Muscle of arm (tissue), 14 donors: ENCODE data around the gene MXI1. TPM values are rescaled to one million over a fixed set of nuclear protein-coding genes. Genes with fewer than 3 reads are reported as not detected.
A peak's percentile ranks its signal among the peaks of the same experiment; 100 is the strongest.

Experiments
- DNase-seq: peaks from one replicate; pipeline ENCODE4 v3.0.0-alpha.2; 2013
- long read RNA-seq, 11 donors: transcript quantifications; one replicate each; lab custom pipeline, GENCODE V29; 2026
- polyA plus RNA-seq, 12 donors: library from polyadenylated mRNA; unstranded; fragments of 120-200 nt; gene quantifications; one replicate each; pipeline ENCODE4 v1.2.1, GENCODE V29; 2013; ENCODE audit not compliant: insufficient read length in 12 of 12

The MXI1 gene
- 10 to 100 TPM in 11 of 12 donors, not detected in 1; 22.7 to 58.0 (median 25.1) TPM for polyA plus RNA-seq
- long read RNA-seq, donor 1, transcript MXI1-202 (6 exons, 3,470 nt) = major isoform, 5 of 44 reads
- long read RNA-seq, donor 1, partial matches to known transcripts = 28 of 44 reads
- long read RNA-seq, donor 1, other reads (novel, unspliced or antisense) = 9 of 44 reads
- long read RNA-seq, donor 2, transcript MXI1-201 (6 exons, 2,424 nt) = major isoform, 6 of 44 reads
- long read RNA-seq, donor 2, partial matches to known transcripts = 36 of 44 reads
- long read RNA-seq, donor 2, other reads (novel, unspliced or antisense) = 0 of 44 reads
- long read RNA-seq, donor 3, partial matches to known transcripts = 0 of 4 reads
- long read RNA-seq, donor 3, other reads (novel, unspliced or antisense) = 0 of 4 reads
- long read RNA-seq, donor 4, partial matches to known transcripts = 0 of 5 reads
- long read RNA-seq, donor 4, other reads (novel, unspliced or antisense) = 0 of 5 reads
- long read RNA-seq, donor 5 = 0 reads
- long read RNA-seq, donor 6, partial matches to known transcripts = 0 of 1 reads
- long read RNA-seq, donor 6, other reads (novel, unspliced or antisense) = 0 of 1 reads
- long read RNA-seq, donor 7, partial matches to known transcripts = 0 of 4 reads
- long read RNA-seq, donor 7, other reads (novel, unspliced or antisense) = 0 of 4 reads
- long read RNA-seq, donor 8, partial matches to known transcripts = 0 of 3 reads
- long read RNA-seq, donor 8, other reads (novel, unspliced or antisense) = 0 of 3 reads
- long read RNA-seq, donor 9, partial matches to known transcripts = 0 of 1 reads
- long read RNA-seq, donor 9, other reads (novel, unspliced or antisense) = 0 of 1 reads
- long read RNA-seq, donor 10, partial matches to known transcripts = 0 of 4 reads
- long read RNA-seq, donor 10, other reads (novel, unspliced or antisense) = 0 of 4 reads
- long read RNA-seq, donor 11, partial matches to known transcripts = 0 of 3 reads
- long read RNA-seq, donor 11, other reads (novel, unspliced or antisense) = 0 of 3 reads

- peak; percentile 73 for DNase-seq
Measured at GRCh38 chr10:110207011-110207804, at the start of gene MXI1. MXI1 (plus strand) TSS chr10:110207605; CDS start chr10:110207809, 204 bp downstream.

DNA sequence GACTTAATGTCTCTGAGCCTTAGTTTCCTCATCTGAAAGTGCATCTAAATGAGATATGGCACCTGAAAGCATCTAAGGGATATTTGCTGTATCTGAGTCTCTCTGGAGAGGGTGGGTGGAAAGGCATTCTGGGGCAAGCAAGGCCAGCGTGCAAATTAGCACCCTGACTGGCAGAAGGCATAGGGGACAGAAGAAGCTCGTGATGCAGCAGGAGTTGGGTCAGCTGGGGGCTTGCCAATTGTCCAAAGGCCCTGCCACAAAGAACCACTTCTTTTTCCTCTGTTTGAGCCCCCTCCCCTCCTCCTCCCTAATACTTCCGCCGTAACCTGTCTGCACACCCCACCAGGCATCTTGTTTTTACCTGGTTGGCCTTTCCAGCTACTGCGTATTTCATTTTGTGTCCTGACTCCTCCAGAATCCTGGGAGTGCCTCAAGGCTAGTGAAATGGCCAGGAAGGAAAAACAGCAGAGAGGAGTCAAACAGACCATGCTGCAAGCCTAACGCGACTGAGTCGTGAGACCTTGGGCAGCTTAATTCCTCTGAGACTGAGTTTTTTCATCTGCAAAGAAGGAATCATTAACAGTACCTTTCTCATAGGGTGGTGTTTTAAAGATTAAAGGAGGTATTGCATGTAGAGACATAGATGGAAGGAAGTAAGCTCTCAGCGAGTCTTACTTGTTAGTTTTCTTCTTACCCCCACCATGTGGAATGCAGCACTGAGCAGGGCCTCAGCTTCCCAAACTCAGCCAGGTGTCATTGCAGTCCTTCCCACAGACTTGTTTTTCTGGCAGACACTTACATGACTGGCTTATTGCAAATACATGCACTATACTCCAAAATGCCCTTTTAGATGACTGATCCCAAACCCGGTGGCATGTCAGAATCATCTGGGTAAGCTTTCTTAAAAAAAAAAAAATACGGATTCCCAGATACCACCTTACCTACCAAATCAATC, 49.1 kb upstream of the MXI1 start:
- DNase-seq = no peak

DNA sequence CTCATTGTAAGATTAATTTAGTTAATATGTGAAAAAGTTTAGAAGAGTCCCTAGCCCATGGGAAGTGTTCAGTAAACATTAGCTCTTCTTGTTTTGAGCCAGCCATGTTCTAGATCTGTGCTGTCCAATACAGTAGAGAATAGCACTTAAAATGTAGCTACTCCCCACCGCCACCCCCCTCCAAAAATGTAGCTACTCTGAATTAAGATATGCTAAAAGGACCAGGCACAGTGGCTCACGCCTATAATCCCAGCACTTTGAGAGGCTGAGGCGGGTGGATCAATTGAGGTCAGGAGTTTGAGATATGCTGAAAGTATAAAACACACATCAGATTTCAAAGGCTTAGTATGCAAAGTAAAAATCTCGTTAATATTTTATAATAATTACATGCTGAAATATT, 47.3 kb upstream of the MXI1 start:
- no peak for DNase-seq

- no peak for DNase-seq
Measured at GRCh38 chr10:110160522-110160921, 46.9 kb upstream of the MXI1 start.

DNA sequence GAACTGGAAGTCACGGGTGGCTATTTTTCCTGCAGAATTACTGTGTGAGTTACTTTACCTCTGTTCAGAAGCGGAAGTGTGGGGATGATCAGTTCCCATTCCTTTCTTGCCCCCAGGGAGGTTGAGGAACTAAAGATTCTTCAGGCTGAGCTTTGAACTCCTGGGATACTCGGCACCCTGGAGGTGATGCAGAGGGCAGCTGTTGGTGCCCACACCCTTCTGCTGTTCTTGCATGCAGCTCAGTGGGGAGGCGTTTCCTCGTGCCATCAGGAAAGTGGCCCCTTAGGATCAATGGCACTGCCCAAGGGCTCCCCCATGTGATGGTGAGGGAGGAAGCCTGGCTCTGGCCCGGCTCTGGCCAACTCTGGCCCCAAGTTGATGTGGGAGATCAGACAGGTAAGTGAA, 44.7 kb upstream of the MXI1 start:
- no peak for DNase-seq

DNA sequence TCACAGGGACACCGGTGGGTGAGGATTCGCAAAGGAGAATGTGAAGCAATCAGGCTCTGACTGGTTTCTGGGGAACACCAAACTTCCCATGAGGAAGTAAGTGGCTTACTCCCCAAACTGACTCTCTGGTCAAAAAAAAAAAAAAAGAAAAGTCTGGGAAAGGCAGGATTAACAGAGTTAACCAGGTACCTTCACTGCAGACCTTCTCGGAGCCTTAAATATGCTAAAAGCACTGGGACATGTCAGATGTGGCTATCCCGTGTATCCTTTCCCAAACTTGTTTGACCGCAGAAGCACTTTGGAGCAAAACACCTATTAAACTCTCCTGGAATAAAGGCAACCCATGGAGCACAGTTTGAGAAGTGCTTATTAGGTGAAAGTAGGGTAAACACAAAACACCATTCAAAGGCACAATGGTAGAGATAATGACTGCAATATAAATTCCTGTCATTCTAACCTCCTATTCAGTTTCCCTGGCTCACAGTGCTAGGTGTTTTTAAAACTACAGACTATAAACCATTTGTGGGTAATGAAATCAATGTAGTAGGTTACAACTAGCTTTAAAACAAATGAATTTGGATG, 44.1 kb upstream of the MXI1 start:
- no peak for DNase-seq

DNA sequence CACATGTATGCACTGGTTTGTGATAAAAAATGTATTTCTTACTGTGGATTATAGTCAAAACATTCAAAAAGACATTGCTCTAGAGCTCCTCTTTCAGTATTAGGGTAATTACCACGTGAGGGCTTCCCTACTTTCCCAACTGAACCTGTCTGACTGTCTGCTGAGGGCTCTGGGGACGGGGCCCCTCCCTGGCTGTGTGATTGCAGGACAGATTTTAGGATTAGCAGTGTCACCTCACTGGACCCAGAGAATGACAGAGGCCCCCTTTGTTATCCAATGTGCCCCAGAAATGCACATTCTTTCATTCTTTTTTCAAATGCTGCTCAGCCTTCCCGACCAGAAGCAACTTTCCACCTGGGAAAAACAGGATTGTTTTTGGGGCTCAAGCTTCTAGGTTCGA, 43.6 kb upstream of the MXI1 start:
- no peak for DNase-seq

DNA sequence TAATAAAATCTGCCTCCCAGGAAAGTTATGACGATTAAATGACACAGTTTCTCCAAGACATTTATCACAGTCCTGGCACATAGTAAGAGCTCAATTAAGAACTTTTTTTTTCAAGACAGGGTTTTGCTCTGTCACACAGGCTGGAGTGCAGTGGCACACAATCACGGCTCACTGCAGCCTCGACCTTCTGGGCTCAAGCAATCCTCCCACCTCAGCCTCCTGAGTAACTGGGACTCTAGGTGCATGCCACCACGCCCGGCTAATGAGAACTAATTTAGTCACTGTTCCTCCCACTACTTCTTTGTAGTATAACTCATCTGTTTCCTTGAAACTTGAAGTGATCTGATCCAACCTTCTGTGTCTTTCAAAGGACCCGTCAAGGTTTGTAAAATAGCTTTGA, 42.2 kb upstream of the MXI1 start:
- no peak for DNase-seq

DNA sequence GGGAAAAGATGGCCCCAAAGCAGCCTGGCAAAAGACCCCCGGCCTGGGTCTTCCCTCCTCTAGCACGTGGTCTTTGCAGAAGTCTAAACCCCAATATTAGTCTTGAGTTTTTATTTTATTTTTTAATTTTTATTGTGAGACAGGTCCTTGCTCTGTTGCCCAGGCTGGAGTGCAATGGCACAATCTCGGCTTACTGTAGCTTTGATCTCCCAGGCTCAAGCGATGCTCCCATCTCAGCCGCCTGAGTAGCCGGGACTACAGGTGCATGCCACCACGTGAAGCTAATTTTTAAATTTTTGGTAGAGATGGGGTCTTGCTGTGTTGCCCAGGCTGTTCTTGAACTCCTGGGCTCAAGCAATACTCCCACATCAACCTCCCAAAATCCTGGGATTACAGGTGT, 40.3 kb upstream of the MXI1 start:
- DNase-seq = no peak

GRCh38 chr10:110168601-110169481, 38.6 kb upstream of the MXI1 start:
- DNase-seq = no peak

DNA sequence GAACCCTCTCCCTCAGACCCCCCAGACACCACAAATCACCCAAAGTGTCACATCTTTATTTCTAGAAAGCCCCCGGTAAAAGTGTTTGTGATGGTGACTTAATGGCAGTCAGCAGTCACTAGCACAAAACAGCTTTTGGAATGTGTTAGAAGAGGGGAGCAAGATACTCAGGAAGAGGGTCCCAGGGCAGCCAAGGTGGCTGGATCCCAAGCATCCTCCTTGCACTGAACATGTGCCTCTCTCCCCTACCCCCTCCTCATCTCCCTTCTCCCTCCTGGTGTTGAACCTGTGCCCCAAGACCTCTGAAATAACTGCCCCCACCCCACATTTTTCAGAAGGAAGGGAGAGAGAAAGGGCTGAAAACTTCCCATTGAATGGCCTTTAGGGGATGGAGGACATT, 37.8 kb upstream of the MXI1 start:
- DNase-seq = no peak

- DNase-seq = no peak
Measured at GRCh38 chr10:110170142-110170971, 37.0 kb upstream of the MXI1 start.

DNA sequence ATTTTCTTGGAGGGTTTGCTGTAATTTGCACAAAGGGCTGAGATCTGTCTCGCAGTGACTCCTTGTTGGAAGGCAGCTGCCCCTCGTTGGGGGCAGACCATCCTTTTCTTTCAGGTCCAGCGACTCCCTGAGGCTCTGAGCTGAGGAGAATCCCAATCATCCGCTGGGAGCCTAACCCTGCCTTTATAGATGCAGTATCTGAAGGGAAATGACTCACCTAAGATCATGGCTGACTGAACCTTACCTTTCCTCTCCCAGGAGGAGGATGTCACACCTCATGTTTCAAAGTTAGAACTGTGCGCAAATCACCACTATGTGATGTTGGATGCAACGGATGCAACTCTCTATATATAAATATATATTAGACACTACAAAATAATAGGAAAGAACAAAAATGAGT, 36.4 kb upstream of the MXI1 start:
- DNase-seq = no peak

DNA sequence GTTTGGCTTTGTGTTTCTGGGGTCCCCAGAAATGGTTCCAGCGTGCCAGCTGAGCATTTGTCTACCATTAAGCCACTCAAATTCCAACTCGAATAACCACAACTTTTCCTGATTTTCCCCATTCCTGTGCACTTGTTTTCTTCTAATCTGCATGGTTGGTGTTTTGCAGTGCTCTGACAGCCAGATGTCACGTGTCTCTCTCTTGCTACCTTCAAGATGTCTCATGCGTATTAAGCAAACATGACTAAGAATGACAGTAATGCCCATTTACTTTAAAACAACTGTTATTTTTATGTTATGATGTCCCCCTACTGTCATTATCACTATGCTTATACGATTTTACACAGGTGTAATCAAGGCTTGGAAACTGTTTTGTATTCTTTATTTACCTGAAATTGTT, 35.2 kb upstream of the MXI1 start:
- no peak for DNase-seq

- DNase-seq = no peak
Measured at GRCh38 chr10:110174201-110174600, 33.2 kb upstream of the MXI1 start.

GRCh38 chr10:110174816-110175215, 32.6 kb upstream of the MXI1 start:
- no peak for DNase-seq

DNA sequence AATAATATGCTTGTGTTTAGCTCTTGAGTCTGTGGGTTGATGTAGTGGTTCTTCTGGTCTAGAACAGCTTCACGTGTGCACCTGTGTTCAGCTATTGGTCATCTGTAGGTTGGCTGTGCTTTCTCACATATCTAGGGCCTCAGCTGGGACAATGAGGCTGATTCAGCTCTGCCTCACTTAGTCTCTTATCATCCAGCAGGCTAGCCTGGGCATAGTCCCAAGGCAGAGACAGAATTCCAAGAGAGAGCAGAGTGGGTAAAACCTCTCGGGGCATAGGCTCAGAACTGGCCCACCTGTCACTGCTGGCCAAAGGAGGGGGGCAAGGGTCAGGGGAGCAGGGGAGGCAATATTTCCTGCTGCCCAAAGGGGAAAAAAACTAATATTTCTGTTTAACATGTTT, 32.0 kb upstream of the MXI1 start:
- no peak for DNase-seq
